NCI-H774 (cell line): ENCODE data around the gene MT1A.

Source experiments
- DNase-seq: peaks from one replicate; lab custom pipeline; 2025; lab: John Stamatoyannopoulos, UW

The MT1A gene

DNA sequence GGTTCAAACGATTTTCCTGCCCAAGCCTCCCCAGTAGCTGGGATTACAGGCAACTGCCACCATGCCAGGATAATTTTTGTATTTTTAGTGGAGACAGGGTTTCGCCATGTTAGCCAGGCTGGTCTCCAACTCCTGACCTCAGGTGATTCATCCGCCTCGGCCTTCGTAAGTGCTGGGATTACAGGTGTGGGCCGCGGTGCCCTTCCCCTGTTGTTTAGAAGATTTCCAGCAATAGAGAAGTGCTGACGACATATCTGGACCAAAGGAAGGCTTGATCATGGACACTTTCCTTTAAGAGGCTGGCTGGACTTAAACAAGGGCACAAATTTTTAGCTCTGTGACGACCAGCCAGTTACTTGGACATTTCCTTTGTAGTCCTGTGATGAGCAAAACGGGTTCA lies 7.3 kb upstream of the MT1A start:
- DNase-seq: no peak

DNA sequence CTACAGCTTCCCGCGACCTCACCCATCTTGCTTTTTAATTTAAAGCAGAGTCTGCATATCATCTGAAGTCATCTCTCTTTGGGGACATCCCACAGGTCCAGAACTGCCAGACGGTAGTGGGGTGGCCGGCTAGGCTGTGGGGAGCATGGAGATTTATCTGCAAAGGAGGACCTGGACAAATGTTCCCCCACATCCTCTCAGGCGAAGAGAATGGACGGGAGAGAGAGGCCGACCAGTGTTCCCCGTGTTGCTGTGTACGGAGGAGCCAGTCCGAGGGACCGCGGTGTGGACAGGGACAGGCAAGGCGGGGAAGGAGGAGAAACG lies 6.7 kb upstream of the MT1A start:
- no peak for DNase-seq

DNA sequence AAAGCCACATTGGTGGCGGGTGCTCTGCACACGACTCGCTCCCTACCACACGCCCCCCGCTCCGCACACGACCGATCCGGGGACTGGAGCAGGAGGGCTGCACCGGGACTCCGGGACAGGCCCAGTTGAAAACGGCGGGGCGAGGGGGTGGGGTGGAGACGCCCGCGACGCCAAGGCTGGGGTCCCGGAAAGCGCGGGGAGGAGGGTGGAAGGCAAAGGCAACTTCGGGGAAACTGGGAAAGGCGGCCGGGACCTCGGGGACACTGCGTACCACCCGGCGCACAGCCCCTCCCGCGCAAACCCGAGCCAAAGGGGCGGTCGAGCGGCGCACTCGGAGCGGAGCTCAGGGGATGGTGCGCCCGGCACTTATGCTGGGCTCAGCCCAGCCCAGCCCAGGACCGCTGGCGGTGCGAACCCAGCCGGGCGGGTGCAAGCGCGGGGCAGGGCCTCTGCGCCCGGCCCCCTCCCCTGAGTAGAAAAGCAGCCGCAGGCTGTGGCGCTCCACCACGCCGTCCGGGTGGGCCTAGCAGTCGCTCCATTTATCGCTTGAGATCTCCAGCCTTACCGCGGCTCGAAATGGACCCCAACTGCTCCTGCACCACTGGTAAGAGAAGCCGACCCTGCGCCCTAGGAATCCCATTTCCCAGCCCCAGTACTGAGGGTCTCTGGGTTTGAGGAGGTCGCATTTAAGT lies 6.2 kb upstream of the MT1A start, which contains the start of gene MT1M:
MT1M (plus strand) TSS at position 504 of the 692 bp plus-strand sequence; CDS start at position 577, 73 bp downstream.
- DNase-seq: no peak

DNA sequence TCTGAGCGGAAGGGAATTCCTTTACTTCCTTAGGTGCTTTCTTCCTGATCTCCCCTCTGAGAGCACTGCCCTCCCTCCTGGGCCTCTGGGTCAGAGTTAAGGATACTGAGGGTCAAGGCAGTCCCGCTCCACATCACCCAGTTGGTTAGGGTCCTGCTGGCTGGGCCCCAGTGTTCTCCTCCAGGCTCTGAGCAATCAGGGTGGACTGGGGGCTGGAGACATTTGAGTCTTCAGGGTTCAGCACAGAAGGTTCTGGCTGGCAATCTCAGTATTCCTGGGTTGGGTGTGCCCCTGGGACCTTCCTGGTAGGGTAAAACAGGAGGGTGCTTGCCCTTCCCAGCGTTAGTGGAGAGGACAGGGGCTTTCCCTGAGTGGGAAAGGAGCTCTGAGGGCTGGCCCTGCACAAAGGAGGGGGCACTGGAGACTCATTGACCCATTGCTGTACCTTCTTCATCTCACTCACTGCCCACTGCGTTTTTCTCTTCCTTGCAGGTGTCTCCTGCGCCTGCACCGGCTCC lies 5.6 kb upstream of the MT1A start:
- no peak for DNase-seq

DNA sequence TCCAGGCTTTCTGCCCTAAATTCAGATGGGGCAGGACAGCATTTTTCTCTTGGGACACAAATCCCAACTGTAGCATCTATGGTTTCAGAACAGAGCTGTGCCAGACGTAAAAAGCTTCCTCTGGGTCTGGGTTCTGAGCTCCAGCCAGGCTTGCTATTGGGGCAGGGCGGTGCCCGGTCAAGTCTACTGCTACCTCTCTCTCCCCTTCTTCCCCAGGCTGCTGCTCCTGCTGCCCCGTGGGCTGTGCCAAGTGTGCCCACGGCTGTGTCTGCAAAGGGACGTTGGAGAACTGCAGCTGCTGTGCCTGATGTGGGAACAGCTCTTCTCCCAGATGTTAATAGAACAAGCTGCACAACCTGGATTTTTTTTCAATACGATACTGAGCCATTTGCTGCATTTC lies 4.9 kb upstream of the MT1A start:
- no peak for DNase-seq

DNA sequence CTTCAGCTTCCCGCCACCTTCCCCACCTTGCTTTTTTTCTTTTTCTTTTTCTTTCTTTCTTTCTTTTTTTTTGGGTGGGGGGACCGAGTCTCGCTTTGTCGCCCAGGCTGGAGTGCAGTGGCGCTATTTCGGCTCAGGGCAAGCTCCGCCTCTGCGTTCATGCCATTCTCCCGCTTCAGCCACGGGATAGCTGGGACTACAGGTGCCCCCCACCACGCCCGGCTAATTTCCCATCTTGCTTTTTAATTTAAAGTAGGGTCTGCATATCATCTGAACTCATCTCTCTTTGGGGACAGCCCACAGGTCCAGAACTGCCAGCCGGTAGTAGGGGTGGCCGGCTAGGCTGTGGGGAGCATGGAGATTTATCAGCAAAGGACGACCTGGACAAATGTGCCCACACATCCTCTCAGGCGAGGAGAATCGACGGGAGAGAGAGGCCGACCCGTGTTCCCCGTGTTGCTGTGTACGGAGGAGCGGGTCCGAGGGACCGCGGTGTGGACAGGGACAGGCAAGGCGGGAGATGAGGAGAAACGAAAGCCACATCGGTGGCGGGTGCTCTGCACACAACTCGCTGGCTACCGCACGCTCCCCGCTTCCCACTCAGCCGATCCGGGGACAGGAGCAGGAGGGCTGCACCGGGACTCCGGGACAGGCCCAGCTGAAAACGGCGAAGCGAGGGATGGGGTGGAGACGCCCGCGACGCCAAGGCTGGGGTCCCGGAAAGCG lies 3.6 kb upstream of the MT1A start:
- DNase-seq: no peak

DNA sequence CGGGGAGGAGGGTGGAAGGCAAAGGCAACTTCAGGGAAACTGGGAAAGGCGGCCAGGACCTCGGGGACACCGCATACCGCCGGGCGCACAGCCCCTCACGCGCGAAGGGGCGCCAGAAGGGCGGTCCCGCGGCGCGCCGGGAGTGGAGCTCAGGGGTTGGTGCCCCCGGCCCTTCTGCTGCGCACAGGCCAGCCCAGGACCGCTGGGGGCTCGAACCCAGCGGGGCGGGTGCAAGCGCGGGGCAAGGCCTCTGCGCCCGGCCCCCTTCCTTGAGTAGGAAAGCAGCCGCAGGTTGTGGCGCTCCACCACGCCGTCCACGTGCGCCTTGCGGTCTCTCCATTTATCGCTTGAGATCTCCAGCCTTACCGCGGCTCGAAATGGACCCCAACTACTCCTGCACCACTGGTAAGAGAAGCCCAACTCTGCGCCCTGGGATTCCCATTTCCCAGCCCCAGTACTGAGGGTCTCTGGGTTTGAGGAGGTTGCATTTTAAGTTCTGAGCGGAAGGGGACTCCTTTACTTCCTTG lies 3.0 kb upstream of the MT1A start:
- DNase-seq: no peak

DNA sequence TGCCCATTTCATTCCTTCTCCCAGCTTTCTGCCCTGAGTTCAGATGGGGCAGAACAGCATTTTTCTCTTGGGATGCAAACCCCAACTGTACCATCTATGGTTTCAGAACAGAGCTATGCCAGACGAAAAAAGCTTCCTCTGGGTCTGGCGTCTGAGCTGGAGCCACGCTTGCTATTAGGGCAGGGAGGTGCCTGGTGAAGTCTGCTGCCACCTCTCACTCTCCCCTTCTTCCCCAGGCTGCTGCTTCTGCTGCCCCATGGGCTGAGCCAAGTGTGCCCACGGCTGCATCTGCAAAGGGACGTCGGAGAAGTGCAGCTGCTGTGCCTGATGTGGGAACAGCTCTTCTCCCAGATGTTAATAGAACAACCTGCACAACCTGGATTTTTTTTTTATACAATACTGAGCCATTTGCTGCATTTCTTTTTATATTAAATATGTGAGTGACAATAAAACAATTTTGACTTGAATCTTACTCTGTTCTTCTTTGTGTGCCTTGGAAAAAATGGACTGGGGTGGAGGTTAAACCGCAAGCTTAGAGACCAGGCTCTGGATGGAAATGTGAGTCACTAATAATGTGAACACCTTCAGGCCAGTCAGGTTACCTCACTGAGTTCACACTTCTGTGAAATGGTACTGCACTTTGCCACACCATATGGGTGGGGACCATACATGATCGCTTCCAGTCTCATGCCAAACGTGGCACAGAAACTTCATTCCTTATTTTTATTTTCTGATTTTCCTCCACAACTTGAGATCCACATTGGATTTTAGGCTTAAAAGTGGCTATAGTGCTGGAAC lies 1.7 kb upstream of the MT1A start:
- DNase-seq: no peak

DNA sequence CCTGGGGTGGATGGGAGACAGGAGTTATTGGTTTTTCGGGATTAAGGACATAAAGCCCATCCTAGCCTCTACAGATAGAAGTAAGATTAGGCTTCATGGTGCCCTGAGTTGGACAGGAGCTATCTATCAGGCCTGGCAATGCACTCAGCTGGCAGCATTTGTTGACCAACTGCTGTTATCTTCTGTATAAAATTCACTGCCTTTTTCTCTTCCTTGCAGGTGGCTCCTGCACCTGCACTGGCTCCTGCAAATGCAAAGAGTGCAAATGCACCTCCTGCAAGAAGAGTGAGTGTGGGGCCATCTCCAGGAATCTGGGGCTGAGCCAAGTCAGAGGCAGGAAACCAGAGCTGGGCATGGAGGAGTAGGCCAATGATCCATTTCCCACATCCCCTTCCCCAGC lies 579 bp downstream of the MT1A start:
- no peak for DNase-seq

DNA sequence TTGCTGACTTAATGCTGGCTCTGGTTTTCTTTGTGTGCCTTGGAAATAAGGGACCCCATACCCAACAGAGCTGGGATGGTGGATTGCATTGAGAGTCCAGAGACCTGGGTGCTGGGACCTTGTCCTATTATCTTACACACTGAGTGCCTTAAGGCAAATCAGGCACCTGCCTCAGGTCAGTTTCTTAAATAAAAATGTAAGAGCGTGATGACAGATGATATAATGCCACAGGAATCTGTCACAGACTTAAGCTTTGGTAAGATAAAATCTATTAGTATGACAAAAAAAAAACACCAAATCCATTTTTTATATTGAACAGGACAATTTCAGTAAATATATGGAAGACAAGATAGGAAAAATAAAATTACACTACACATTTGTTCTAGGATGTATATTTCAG lies 1.6 kb downstream of the MT1A start:
- DNase-seq: no peak

DNA sequence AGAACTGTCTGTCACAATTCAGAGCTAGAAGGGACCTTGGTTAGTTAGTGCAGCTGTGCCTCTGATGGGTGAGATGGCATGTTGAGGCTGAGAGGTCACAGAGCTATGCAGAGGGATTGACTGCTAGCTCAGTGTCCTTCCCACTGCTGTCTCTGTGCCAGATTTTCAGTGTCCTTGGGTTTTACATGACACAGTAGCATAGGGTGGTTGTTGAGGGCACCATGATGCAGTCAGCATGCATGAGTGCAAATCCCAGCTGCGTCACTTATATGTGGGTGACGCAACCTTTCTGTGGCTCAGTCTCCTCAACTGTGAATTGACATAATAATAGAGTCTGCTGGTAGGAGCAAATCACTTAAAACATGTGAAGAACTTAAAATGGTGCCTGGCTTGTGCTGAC lies 2.7 kb downstream of the MT1A start:
- no peak for DNase-seq

DNA sequence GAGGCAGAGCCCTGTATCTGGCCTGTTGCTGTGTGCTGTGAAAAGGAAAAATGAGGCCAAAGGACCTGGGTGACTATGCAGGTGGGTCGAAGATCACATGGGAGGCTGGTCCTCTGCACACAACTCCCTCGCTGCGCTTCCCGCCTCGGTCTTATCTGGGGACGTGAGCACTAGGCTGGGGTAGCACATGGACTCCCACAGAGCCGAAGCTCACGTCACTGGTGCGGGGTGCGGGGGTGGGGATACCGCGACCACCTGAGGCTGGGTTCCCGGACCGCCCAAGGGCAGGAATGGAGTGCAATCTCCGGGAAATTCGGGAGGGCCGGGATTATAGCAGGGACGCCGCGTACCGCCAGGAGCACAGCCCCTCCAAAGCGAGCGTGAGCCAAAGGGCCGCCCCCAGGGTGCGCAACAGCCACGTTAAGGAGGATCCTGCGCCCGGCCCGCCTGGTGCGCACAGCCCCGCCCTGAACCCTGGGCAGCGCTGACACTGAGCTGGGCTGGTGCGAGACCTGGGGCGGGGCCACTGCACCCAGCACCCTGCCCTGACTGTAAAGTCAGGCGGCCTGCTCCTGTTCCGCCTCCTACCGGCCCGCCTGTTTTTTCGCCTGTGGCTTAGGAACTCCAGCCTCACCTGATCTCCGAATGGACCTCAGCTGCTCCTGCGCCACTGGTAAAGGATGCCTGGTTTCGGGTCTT lies 4.8 kb downstream of the MT1A start:
- DNase-seq: peak; percentile 79

DNA sequence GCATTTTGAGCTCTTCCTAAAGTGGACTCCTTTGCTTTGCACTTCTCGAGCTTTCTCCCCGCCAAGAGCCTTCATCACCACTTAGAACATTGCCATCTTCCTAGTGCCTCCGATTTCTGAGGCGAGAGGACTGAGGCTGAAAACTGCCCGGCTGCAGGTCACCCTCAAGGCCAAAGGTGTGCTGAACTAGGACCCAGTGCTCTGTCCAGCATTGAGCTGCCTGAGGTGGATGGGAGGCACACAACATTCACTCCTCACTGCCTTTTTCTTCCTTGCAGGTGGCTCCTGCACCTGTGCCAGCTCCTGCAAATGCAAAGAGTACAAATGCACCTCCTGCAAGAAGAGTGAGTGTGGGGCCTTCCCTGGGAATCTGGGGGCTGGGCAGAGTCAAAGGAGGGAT lies 5.4 kb downstream of the MT1A start:
- no peak for DNase-seq

DNA sequence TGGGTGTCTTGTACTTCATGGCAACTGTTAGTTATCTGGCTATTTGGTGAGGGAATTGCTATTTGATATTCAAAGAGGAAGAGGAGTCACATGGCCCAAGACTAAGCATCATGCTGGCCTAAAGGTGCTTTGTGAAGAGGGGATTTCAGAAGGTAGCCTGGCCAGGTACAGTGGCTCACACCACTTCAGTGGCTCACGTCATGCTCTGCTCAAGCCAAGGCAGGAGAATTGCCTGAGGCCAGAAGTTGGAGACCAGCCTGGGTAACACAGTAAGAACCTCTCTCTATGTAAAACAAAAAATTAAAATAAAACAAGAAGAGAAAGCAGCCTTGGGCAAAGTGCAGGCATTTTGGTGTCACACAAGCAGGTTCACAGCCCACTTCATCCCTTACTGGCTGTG lies 6.8 kb downstream of the MT1A start:
- no peak for DNase-seq

DNA sequence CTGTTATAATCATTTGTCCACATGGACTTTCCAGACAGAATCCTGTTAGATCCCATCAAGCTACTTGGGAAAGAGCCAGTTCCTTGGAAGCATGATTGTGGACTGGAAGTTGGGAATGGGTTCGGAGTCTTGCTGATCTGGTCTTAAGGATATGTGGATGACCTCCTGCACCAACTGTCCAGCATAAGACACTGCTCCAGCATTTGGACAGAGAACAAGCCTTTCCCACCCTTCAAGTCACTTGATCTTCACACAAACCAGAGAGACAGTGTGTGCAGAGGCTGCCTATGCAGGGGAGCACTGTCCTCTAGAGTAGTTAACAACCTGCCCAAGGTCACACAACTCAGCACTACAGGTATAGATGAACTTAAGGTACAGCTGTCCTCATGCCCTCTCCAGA lies 7.4 kb downstream of the MT1A start:
- DNase-seq: no peak

DNA sequence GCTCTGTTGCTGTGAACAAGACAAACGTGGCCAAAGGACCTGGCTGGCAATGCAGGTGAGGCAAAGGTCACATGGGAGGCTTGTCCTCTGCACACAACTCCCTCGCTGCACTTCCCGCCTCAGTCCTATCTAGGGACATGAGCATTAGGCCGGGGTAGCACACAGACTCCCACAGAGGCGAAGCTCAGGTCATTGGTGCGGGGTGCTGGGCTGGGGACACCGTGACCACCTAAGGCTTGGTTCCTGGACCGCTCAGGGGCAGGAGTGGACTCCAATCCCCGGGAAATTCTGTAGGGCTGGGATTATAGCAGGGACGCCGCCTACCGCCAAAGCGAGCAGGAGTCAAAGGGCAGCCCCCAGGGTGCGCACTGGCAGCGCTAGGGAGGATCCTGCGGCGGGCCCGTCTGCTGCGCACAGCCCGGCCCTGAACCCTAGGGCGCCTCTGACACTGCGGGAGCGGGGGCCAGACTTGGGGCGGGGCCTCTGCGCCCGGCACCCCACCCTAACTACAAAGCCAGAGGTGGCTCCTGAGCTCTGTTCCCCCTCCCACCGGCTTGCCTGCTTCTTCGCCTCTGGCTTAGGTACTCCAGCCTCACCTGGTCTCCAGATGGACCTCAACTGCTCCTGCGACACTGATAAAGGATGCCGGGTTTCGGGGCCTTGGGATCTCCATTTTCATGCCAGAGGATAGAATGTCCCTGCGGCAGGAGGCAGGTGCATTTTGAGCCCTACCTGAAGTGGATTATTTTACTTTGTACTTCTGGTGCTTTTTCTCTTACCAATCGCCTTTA lies 9.4 kb downstream of the MT1A start:
- no peak for DNase-seq

DNA sequence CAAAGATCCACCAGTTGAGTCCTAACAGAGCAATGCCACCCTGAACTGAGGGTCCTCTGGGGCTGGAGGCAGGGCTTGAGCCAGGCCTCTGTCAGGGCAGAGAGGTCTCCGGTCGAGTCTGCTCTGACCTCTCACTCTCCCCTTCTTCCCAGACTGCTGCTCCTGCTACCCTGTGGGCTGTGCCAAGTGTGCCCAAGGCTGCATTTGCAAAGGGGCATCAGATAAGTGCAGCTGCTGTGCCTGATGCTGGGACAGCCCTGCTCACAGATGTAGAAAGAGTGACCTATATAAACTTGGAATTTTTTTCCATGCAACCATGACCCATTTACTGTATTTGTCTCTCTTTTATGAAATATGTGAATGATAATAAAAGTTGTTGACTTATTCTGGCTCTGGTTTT lies 10.8 kb downstream of the MT1A start:
- DNase-seq: no peak

DNA sequence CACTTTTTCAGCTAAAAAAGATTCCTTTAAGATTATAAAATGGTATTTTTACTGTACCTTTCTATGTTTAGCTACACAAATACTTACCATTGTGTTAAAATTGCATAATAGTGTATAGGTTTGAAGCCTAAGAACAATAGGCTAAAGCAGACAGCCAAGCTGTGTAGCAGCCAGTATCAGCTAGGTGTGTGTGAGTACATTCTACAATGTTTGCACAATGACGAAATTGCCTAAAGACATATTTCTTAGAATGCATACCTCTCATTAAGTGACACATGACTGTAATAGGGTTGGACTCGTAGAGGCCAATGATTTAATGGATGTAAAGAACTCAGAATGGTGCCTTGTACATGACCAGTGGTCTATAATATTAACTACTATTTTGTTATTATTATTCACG lies 11.4 kb downstream of the MT1A start:
- no peak for DNase-seq

DNA sequence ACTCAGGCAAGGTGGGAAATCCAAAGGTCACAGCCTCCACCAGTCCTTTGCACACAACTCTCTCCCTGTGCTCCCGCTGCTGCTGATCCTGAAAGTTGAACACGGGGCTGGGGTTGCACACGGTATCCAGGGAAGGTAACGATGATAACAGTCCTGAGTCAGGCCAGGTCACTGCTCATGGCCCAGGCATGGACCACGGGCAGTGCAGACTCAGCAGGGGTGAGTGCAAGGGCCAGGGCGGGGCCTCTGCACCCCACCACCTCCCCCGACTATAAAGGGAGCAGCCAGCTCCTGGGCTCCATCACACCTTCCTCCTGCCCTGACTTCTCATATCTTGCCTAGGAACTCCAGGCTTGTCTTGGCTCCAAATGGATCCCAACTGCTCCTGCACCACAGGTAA lies 13.1 kb downstream of the MT1A start, which contains the start of gene MT1B:
MT1B (plus strand) TSS at position 301 of the 400 bp plus-strand sequence; CDS start at position 369, 68 bp downstream.
- DNase-seq: no peak

DNA sequence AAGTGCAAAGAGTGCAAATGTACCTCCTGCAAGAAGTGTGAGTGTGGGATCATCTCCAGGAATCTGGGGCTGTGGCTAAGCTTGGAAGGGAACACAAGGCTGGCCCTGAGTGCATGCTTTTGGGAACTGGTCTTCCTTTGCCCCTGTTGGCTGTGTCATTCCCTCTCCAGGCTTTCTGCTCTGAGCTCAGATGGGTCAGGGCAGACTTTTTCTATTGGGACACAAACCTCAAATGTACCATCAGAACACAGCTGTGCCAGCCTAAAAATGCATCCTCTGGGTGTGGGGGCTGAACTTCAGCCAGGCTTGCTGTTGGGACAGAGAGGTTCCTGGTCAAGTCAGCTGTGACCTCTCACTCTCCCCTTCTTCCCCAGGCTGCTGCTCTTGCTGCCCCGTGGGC lies 14.1 kb downstream of the MT1A start:
- DNase-seq: no peak

DNA sequence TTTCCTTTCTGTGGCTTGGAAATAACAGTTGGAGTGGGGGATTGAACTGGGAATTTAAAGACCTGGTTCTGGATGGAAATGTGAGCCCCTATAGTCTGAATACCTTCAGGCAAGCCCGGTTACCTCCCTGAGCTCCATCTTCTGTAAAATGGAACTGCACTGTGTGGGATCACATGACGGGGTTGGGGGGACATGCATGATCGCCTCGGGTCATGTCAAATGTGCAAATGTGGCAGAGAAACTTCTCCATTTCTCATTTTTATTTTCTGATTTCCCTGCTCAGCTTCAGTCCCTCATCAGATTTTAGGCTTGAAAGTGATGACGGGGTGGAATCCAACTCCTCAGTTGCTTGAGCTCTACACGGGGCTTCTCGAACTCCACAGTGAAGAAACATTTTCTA lies 14.8 kb downstream of the MT1A start:
- no peak for DNase-seq
